HG03521 (cell line): ENCODE results near the gene SELENOW.
"Not testable (repeated sequence)": the region's sequence is repeated elsewhere in the genome, so short reads cannot be mapped to it uniquely, and the experiment has no call there.

ENCODE experiments used
- ATAC-seq: cut with Tn5 transposase; IDR thresholded peaks from one replicate; pipeline ENCODE4 v1.9.1; 2021; ENCODE audit warnings: mild to moderate bottlenecking, moderate library complexity; ENCODE audit not compliant: unreplicated experiment

Gene SELENOW

GRCh38 chr19:47756627-47756929 is 21.9 kb upstream of the SELENOW start:
- ATAC-seq: no peak

- ATAC-seq: no peak
These were observed 21.4 kb upstream of the SELENOW start for GRCh38 chr19:47756953-47757608.

GRCh38 chr19:47757617-47758442 is 20.7 kb upstream of the SELENOW start:
- no peak for ATAC-seq

GRCh38 chr19:47758443-47758804 is 20.1 kb upstream of the SELENOW start:
- ATAC-seq: no peak

- no peak for ATAC-seq
These were observed 17.9 kb upstream of the SELENOW start for GRCh38 chr19:47760632-47760999.

- no peak for ATAC-seq
These were observed 16.9 kb upstream of the SELENOW start for GRCh38 chr19:47761566-47761965.

GRCh38 chr19:47762151-47762550 is 16.4 kb upstream of the SELENOW start:
- ATAC-seq: no peak

GRCh38 chr19:47762615-47763308 is 15.7 kb upstream of the SELENOW start:
- ATAC-seq: no peak

- ATAC-seq: not testable (repeated sequence)
These were observed 13.8 kb upstream of the SELENOW start for GRCh38 chr19:47764705-47765104.

- no peak for ATAC-seq
These were observed 12.8 kb upstream of the SELENOW start for GRCh38 chr19:47765523-47766358.

GRCh38 chr19:47766359-47766620 is 12.2 kb upstream of the SELENOW start:
- no peak for ATAC-seq

- no peak for ATAC-seq
These were observed 11.8 kb upstream of the SELENOW start for GRCh38 chr19:47766670-47767069.

GRCh38 chr19:47767349-47767748 is 11.2 kb upstream of the SELENOW start:
- ATAC-seq: no peak

GRCh38 chr19:47768604-47769003 is 9.9 kb upstream of the SELENOW start:
- no peak for ATAC-seq

GRCh38 chr19:47769534-47769933 is 9.0 kb upstream of the SELENOW start:
- ATAC-seq: no peak

- not testable (repeated sequence) for ATAC-seq
These were observed 7.2 kb upstream of the SELENOW start for GRCh38 chr19:47771291-47771690.

GRCh38 chr19:47776568-47776967 is 1.9 kb upstream of the SELENOW start:
- no peak for ATAC-seq

GRCh38 chr19:47777245-47778048 is 1.1 kb upstream of the SELENOW start:
- not testable (repeated sequence) for ATAC-seq

- no peak for ATAC-seq
These were observed 450 bp downstream of the SELENOW start for GRCh38 chr19:47778954-47779351.

- ATAC-seq: no peak
These were observed 1.2 kb downstream of the SELENOW start for GRCh38 chr19:47779524-47780214.
